HUES48 (cell line): Measurements from ENCODE around the gene PLA2G4B.

Experiments used
- H3K27ac ChIP-seq: one replicate; pipeline ENCODE4 v1.7.0; 2013; ENCODE audit warnings: low read depth, low read length, inconsistent platforms
- H3K27me3 ChIP-seq: 2 replicates; pipeline ENCODE4 v1.6.1; 2013; ENCODE audit warnings: mild to moderate bottlenecking, low read length; ENCODE audit not compliant: control insufficient read depth, insufficient read depth
- H3K36me3 ChIP-seq: 2 replicates; pipeline ENCODE4 v1.6.1; 2013; ENCODE audit warnings: low read length; ENCODE audit not compliant: control insufficient read depth, insufficient read depth
- H3K4me1 ChIP-seq: 2 replicates; pipeline ENCODE4 v1.6.1; 2013; ENCODE audit warnings: mild to moderate bottlenecking, low read length; ENCODE audit not compliant: control insufficient read depth, insufficient read depth
- H3K4me3 ChIP-seq: 2 replicates; pipeline ENCODE4 v1.5.1; 2013; ENCODE audit warnings: mild to moderate bottlenecking, low read depth, low read length
- H3K9ac ChIP-seq: 2 replicates; pipeline ENCODE4 v1.6.1; 2013; ENCODE audit warnings: mild to moderate bottlenecking, low read depth, low read length, moderate library complexity
- H3K9me3 ChIP-seq: 2 replicates; pipeline ENCODE4 v1.6.1; 2013; ENCODE audit warnings: low read length; ENCODE audit not compliant: control insufficient read depth, insufficient read depth

The PLA2G4B gene

GRCh38 chr15:41881086-41881485 lies 42.4 kb downstream of the PLA2G4B start:
- Histone ChIP-seq H3K9me3 (no peaks in the 10 kb centered on the region), H3K4me1 (no peaks in the 10 kb centered on the region), H3K9ac (no peak overlapping the region), H3K4me3 (no peak overlapping the region), H3K36me3 (no peaks in the 10 kb centered on the region), H3K27me3 (peaks cover 39% of the 10 kb centered on the region), H3K27ac (no peak overlapping the region)

- H3K4me3 ChIP-seq, result peak overlapping the region; percentile 37
- H3K36me3 ChIP-seq, result no peaks in the 10 kb centered on the region
- no peaks in the 10 kb centered on the region for H3K9me3 ChIP-seq
- H3K27ac ChIP-seq, result no peak overlapping the region
- no peak overlapping the region for H3K9ac ChIP-seq
- peaks cover 39% of the 10 kb centered on the region for H3K27me3 ChIP-seq
- H3K4me1 ChIP-seq, result no peaks in the 10 kb centered on the region
Observed at GRCh38 chr15:41881550-41881919, 42.9 kb downstream of the PLA2G4B start.

- peak overlapping the region; percentile 57 for H3K4me3 ChIP-seq
- H3K9ac ChIP-seq, result no peak overlapping the region
- no peaks in the 10 kb centered on the region for H3K9me3 ChIP-seq
- H3K27ac ChIP-seq, result no peak overlapping the region
- no peaks in the 10 kb centered on the region for H3K36me3 ChIP-seq
- no peaks in the 10 kb centered on the region for H3K4me1 ChIP-seq
- H3K27me3 ChIP-seq, result peaks cover 39% of the 10 kb centered on the region
Observed at GRCh38 chr15:41881920-41882688, 43.5 kb downstream of the PLA2G4B start.

GRCh38 chr15:41882689-41883483 lies 44.2 kb downstream of the PLA2G4B start:
- no peak overlapping the region for H3K9ac ChIP-seq
- no peaks in the 10 kb centered on the region for H3K36me3 ChIP-seq
- no peaks in the 10 kb centered on the region for H3K9me3 ChIP-seq
- H3K27me3 ChIP-seq, result peaks cover 39% of the 10 kb centered on the region
- H3K4me1 ChIP-seq, result no peaks in the 10 kb centered on the region
- peak overlapping the region; percentile 57 for H3K4me3 ChIP-seq
- H3K27ac ChIP-seq, result no peak overlapping the region

GRCh38 chr15:41883484-41883825 lies 44.8 kb downstream of the PLA2G4B start:
- H3K27me3 ChIP-seq, result peaks cover 39% of the 10 kb centered on the region
- no peaks in the 10 kb centered on the region for H3K9me3 ChIP-seq
- H3K9ac ChIP-seq, result no peak overlapping the region
- H3K36me3 ChIP-seq, result no peaks in the 10 kb centered on the region
- H3K4me3 ChIP-seq, result no peak overlapping the region
- no peak overlapping the region for H3K27ac ChIP-seq
- H3K4me1 ChIP-seq, result no peaks in the 10 kb centered on the region

GRCh38 chr15:41884458-41884857 lies 45.8 kb downstream of the PLA2G4B start:
- Histone ChIP-seq H3K4me1 (no peaks in the 10 kb centered on the region), H3K27me3 (peaks cover 39% of the 10 kb centered on the region), H3K9me3 (no peaks in the 10 kb centered on the region), H3K9ac (no peak overlapping the region), H3K36me3 (no peaks in the 10 kb centered on the region), H3K27ac (no peak overlapping the region), H3K4me3 (no peak overlapping the region)

GRCh38 chr15:41885321-41885720 lies 46.7 kb downstream of the PLA2G4B start:
- no peaks in the 10 kb centered on the region for H3K4me1 ChIP-seq
- H3K9ac ChIP-seq, result no peak overlapping the region
- peaks cover 32% of the 10 kb centered on the region for H3K27me3 ChIP-seq
- no peaks in the 10 kb centered on the region for H3K36me3 ChIP-seq
- H3K4me3 ChIP-seq, result no peak overlapping the region
- no peaks in the 10 kb centered on the region for H3K9me3 ChIP-seq
- no peak overlapping the region for H3K27ac ChIP-seq

GRCh38 chr15:41885841-41886240 lies 47.2 kb downstream of the PLA2G4B start:
- Histone ChIP-seq H3K4me3 (no peak overlapping the region), H3K27me3 (peaks cover 27% of the 10 kb centered on the region), H3K9ac (no peak overlapping the region), H3K9me3 (no peaks in the 10 kb centered on the region), H3K36me3 (no peaks in the 10 kb centered on the region), H3K4me1 (no peaks in the 10 kb centered on the region), H3K27ac (no peak overlapping the region)

- no peak overlapping the region for H3K27ac ChIP-seq
- H3K9ac ChIP-seq, result no peak overlapping the region
- no peaks in the 10 kb centered on the region for H3K4me1 ChIP-seq
- H3K9me3 ChIP-seq, result no peaks in the 10 kb centered on the region
- no peak overlapping the region for H3K4me3 ChIP-seq
- no peaks in the 10 kb centered on the region for H3K36me3 ChIP-seq
- H3K27me3 ChIP-seq, result peaks cover 18% of the 10 kb centered on the region
Observed at GRCh38 chr15:41886741-41887140, 48.1 kb downstream of the PLA2G4B start.

- no peaks in the 10 kb centered on the region for H3K4me1 ChIP-seq
Observed at GRCh38 chr15:41887161-41887560, 48.5 kb downstream of the PLA2G4B start.

GRCh38 chr15:41887893-41888292 lies 49.2 kb downstream of the PLA2G4B start:
- Histone ChIP-seq H3K4me3 (no peak overlapping the region), H3K9me3 (no peaks in the 10 kb centered on the region), H3K36me3 (no peaks in the 10 kb centered on the region), H3K27ac (no peak overlapping the region), H3K9ac (no peak overlapping the region), H3K4me1 (no peaks in the 10 kb centered on the region), H3K27me3 (peaks cover 7% of the 10 kb centered on the region)

More at GRCh38 chr15:41887161-41887560, 48.5 kb downstream of the PLA2G4B start:
- Histone ChIP-seq H3K4me3 (no peak overlapping the region), H3K9me3 (no peaks in the 10 kb centered on the region), H3K27ac (no peak overlapping the region), H3K36me3 (no peaks in the 10 kb centered on the region), H3K9ac (no peak overlapping the region), H3K27me3 (peaks cover 14% of the 10 kb centered on the region)
